ENCODE measurements around the gene NPR3.

DNA sequence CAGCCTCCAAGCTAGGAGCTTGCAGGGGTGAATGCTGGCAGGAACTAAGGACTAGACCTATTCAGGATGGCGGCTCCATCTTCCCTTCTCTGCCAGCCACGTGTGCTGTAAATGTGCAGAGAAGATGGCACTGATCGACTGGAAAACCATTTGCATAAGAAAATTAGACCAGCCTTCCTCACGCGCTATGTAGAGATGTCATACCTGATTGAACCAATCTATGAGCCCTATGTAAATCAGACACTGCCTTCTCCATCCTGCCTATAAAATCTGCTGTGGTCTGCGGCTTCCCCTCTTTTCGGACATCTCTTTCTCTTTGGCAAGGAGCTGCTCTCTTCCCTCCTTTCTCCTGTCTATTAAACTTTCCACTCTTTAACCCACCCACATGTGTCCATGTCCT lies 91.6 kb downstream of the NPR3 start:
- TF ChIP-seq, protein P1, sequence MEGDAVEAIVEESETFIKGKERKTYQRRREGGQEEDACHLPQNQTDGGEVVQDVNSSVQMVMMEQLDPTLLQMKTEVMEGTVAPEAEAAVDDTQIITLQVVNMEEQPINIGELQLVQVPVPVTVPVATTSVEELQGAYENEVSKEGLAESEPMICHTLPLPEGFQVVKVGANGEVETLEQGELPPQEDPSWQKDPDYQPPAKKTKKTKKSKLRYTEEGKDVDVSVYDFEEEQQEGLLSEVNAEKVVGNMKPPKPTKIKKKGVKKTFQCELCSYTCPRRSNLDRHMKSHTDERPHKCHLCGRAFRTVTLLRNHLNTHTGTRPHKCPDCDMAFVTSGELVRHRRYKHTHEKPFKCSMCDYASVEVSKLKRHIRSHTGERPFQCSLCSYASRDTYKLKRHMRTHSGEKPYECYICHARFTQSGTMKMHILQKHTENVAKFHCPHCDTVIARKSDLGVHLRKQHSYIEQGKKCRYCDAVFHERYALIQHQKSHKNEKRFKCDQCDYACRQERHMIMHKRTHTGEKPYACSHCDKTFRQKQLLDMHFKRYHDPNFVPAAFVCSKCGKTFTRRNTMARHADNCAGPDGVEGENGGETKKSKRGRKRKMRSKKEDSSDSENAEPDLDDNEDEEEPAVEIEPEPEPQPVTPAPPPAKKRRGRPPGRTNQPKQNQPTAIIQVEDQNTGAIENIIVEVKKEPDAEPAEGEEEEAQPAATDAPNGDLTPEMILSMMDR (IDR thresholded peaks at IDR 0.05) = no peak
- no peak for TF ChIP-seq POLR2A (IDR thresholded peaks at IDR 0.05)

Data from thyroid gland (tissue), 4 donors.